ENCODE data around the gene NFIX. TPM values are rescaled to one million over a fixed set of nuclear protein-coding genes. Genes with fewer than 3 reads are reported as not detected.
A peak's percentile ranks its signal among the peaks of the same experiment; 100 is the strongest.

The NFIX gene
- total RNA-seq, 1 experiment from 2014 or later, result 22.5 TPM

- peak; percentile 81 for DNase-seq (ENCODE audit: low read depth)
These were observed 107.6 kb downstream of the NFIX start, which contains the start of gene LYL1 for GRCh38 chr19:13102666-13103580. Gene LYL1 (minus strand): TSS chr19:13102858. CDS start chr19:13101171, 1,687 bp downstream.

GRCh38 chr19:13103581-13104359 is 108.5 kb downstream of the NFIX start:
- DNase-seq (ENCODE audit: low read depth), result no peak

DNA sequence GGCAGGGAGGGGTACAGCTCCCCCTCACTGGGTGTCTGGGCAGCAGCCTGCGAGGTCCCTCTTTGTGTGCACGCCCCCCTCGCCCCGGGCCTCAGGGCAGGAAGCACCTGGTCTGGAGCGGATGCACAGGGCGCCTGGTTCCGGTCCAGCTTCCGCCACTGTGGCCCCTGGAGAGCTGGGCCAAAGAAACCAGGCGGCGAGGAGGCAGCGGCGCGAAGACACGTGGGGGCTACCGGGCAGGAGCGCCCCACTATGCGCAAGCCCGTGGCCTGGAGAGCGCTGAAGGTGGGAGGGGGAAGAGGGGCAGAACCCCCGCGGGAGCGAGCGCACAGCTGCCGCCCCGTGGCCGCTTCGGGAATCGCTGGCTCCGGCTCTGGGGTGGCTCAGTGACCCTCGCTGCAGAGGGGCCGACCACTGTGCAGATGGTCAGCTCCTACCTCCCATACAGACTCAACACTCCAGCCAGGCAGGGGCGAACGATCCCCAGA is 109.1 kb downstream of the NFIX start:
- no peak for DNase-seq (ENCODE audit: low read depth)

- DNase-seq (ENCODE audit: low read depth), result no peak
These were observed 109.8 kb downstream of the NFIX start for GRCh38 chr19:13104848-13105711.

GRCh38 chr19:13109361-13110098 is 114.3 kb downstream of the NFIX start:
- no peak for DNase-seq (ENCODE audit: low read depth)

DNA sequence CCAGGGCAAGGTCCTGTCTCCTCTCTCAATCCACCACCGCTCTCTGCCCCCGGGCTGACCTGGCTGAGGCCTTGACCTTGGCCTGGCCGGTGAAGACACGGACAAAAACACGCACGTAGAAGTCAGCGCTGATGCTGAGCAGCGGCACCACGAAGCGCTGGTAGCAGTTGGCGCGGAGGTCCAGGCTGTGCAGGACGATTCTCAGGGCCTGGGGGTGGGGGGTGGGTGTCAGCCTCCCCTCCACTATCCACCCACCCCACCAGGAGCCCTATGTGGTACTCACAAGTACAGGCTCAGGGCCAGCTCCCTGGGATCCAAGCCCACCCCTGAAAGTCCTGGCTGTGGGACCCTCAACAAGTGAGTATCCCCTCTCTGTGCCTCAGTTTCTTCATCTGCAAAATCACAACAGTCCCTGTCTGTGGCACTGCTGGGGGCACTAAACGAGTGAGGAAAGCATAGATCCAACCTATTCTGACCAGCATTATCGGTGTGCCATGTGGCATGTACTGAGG is 114.9 kb downstream of the NFIX start:
- DNase-seq (ENCODE audit: low read depth), result no peak

GRCh38 chr19:13112555-13112954 is 117.3 kb downstream of the NFIX start:
- no peak for DNase-seq (ENCODE audit: low read depth)

DNA sequence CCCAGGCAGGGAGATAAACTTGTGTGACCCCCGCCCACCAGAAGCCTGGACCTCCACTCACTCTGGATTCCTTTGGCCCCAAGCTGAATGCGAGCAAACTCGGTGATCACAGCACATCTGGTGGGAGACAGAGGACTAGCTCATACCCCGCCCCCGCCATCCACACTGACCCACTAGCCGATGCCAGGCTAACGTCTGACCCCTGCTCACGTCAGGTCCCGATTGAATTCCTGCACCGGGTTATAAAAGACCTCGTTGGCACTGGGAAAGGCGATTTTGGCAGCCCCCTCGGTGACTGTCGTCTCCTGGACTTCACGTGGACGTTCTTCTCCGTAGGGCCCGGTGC is 120.6 kb downstream of the NFIX start:
- DNase-seq (ENCODE audit: low read depth), result no peak

GRCh38 chr19:13116282-13117175 is 121.3 kb downstream of the NFIX start, which contains the start of gene TRMT1:
Gene TRMT1 (minus strand): TSS chr19:13116740. CDS start chr19:13116399, 341 bp downstream.
- peak; percentile 94 for DNase-seq (ENCODE audit: low read depth)

- DNase-seq (ENCODE audit: low read depth), result peak; percentile 26
These were observed 122.0 kb downstream of the NFIX start for GRCh38 chr19:13117176-13117771.

DNA sequence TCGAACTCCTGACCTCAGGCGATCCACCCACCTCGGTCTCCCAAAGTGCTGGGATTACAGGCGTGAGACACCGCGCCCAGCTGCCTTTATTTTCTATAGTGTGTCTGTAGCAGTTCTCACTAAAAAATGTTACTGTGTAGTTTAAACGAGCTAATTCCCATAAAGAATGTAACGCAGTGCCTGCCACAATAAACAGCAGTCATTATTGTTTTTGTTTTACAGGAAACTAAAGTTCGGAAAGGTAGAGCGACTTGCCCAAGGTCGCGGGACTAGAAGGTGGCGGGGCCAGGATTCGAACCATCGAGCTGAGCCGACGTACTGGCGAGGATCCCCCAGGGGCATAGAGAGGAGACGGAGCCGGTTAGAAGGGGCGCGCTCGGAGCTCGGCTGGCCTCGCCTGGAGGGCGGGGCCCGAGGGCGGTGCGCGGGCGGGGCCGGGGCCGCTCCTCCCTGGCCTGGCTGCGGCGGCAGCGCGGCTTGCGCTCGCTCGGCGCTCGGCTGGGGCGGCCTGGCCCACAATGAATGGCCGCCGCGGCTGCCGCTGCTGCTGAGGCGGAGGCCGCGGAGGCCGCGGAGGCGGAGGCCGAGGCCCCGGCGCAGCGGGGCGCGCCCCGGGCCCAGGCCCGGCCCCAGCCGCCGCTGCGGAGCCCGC is 122.6 kb downstream of the NFIX start, which contains the start of gene NACC1:
TSS of gene NACC1 (plus strand) at position 493 of the 652 bp plus-strand sequence. CDS start 16,944 bp downstream, outside the sequence.
- DNase-seq (ENCODE audit: low read depth), result peak; percentile 89

GRCh38 chr19:13118424-13119193 is 123.3 kb downstream of the NFIX start:
- DNase-seq (ENCODE audit: low read depth), result peak; percentile 43

- DNase-seq (ENCODE audit: low read depth), result no peak
These were observed 124.4 kb downstream of the NFIX start for GRCh38 chr19:13119627-13120026.

DNA sequence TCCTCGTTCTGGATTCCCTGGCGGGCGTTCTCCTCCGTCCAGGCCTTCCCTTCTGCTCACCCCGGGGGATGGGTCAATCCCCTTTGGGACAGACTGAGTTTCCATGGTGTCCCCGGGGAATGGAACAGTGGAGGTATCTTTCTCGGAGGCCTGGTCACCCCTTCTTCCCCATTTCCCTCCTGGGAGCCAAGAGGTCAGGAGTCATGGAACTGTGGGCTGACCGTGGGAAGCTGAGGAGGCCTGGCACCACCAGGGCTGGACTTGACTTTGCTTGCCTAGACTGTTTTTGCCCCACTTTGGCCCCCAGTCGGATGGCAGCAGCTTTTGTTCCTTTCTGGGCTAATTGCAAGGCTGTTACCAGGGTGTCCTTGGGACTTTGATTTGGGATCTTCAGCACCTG is 124.8 kb downstream of the NFIX start:
- no peak for DNase-seq (ENCODE audit: low read depth)

DNA sequence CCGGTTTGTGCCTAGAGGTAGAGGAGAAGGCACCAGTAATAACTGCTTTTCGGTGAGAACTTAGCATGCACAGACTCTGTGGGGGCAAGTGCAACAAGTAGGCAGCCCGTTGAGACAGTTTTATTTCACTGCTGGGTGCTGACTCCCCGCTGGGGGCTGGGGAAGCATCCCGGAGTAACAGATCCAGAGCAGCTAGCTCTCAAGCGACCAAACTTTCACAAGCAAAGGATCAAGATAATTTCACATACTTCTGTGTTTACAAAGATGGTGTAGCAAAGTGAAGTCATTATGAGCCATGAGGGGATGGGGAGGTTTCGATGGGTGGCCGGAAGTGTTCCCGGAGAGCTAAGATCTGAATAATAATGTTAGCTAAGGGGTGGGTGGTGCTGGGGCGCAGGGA is 125.5 kb downstream of the NFIX start:
- no peak for DNase-seq (ENCODE audit: low read depth)

GRCh38 chr19:13121551-13122274 is 126.4 kb downstream of the NFIX start:
- no peak for DNase-seq (ENCODE audit: low read depth)
